GM13977 (cell line): ENCODE data around the gene BNC2.

ENCODE experiments used
- DNase-seq: peaks from one replicate; pipeline ENCODE4 v3.0.0; 2012; ENCODE audit warnings: low spot score
- in situ Hi-C: fragments of 300-500 bp; cut with MboI; formaldehyde crosslinking; loops from one replicate; pipeline ENCODE4 v1.12.0; 2022; ENCODE audit warnings: low sequenced_read_pairs, low pct_unique_long_range_greater_than_20kb, mixed read lengths, inconsistent platforms; ENCODE audit not compliant: unreplicated experiment
- TF ChIP-seq, protein P1 (sequence below): IDR thresholded peaks from 2 replicates; pipeline ENCODE4 v1.5.1; 2012; ENCODE audit warnings: mild to moderate bottlenecking, control low read depth; ENCODE audit not compliant: insufficient read depth; ENCODE audit errors: extremely low read depth, missing control alignments

The BNC2 gene

DNA sequence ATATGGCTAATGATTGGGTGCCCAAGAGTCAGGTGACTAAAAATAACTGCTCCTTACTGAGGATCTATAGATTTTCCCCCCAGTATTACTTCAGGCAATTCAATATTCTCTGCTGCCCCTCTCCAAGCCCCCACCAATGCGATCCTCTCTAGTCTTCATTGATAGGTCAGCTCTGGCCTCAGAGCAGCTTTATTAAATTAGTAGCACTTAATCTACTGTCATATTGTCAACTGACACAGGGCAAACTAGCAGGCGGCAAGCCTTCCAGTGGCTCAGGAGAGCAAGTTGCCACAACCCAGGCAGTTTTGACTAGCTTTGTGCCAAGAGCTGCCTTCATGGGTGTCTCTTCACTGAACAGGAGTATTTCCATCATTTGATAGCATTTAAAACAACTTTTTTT, 462.9 kb downstream of the BNC2 start:
- in situ Hi-C loops = no loop called here
- no peak for DNase-seq

DNA sequence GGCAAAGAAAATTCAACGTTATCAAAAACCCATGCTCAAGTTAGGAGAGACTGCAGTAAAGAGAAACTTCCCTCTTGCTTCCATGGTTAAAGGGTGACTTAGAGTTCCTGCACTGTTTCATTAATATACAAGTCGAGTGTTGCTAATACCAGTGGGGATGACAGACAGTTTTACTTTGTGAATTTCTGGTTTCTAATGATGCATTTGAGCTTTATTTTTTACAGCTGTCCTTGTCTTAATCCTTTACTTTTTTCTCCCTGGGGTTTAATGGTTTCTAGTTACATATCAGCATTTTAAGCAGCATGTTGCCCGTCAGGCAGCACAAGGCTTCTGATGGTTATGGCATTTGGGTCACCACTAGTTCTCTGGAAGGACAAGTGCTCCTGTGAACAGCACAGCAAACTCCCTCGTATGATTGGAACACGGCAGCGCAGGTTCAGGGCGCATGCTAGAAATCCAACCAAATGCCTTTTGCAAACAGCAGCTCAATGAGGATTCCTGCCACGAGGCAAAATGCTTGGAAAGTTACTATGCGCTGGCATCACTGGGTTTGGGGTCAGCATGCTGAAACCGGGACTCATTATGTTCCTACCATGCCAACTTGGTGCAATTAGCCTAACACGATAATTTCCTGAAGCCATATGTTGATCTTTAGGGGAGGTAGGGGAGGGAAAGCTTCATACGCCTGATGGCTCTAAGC, 463.8 kb downstream of the BNC2 start:
- TF ChIP-seq, protein P1, sequence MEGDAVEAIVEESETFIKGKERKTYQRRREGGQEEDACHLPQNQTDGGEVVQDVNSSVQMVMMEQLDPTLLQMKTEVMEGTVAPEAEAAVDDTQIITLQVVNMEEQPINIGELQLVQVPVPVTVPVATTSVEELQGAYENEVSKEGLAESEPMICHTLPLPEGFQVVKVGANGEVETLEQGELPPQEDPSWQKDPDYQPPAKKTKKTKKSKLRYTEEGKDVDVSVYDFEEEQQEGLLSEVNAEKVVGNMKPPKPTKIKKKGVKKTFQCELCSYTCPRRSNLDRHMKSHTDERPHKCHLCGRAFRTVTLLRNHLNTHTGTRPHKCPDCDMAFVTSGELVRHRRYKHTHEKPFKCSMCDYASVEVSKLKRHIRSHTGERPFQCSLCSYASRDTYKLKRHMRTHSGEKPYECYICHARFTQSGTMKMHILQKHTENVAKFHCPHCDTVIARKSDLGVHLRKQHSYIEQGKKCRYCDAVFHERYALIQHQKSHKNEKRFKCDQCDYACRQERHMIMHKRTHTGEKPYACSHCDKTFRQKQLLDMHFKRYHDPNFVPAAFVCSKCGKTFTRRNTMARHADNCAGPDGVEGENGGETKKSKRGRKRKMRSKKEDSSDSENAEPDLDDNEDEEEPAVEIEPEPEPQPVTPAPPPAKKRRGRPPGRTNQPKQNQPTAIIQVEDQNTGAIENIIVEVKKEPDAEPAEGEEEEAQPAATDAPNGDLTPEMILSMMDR = no peak
- DNase-seq = no peak
- in situ Hi-C loops = no loop called here

More for the DNA sequence above, 462.9 kb downstream of the BNC2 start:
- TF ChIP-seq, protein P1 = no peak

DNA sequence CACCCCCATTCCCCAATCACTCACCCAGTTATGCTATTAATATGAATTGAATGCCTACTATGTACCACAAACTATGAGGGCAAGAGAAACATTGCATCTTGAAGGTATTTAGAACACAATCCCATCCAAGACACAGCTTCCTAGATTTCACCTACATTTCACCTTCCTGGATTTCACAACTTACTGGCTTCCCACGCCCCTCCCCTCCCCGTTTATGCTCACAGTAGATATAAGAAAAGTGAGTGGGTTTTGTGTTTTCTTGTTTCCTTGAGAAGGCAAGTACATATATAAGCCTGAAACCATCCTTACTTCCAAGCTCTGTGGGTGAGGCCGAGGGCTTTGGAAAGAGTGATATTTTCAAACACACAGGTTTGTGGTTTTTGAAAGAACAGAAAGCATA, 465.0 kb downstream of the BNC2 start:
- in situ Hi-C loops = no loop called here
- DNase-seq = no peak
- TF ChIP-seq, protein P1 = no peak

DNA sequence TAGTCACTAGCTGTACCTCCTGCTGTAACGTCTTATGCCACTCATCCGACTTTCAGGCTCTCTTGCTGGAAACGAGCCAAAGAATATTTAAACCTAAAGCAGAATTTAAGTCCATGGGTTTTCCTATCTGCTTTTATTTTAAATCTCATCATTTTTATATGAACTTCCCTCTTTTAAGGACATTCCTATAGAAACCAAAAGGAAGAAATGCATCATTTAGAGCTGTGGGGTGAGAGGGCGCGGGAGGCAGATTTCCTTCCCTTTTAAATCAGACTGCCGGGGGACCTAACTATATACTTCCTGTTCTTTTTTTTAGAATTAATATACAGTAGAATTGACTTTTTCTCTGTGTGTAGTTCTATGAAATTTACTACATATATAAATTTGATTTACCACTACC, 468.8 kb downstream of the BNC2 start:
- in situ Hi-C loops = no loop called here
- DNase-seq = no peak
- TF ChIP-seq, protein P1 = no peak

DNA sequence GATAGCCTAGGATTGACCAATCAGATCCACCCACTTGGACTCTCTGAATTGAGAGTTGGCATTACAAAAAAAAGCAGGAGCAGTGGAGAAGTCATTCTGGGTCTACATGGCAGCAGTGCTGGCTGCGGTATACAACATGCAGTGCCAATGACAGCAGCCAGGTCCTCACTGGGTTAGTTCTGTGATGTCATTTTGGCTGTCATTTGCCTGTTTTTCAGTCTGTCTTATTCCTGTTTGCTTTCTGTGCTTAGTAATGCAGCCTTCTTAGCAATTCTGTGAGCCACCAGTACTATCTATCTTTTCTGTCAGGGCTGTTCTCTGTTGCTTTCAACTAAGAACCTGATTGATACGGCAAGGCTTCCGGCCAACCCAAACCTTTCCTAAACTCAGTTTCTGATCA, 471.8 kb downstream of the BNC2 start:
- in situ Hi-C loops = no loop called here
- TF ChIP-seq, protein P1 = no peak
- no peak for DNase-seq

DNA sequence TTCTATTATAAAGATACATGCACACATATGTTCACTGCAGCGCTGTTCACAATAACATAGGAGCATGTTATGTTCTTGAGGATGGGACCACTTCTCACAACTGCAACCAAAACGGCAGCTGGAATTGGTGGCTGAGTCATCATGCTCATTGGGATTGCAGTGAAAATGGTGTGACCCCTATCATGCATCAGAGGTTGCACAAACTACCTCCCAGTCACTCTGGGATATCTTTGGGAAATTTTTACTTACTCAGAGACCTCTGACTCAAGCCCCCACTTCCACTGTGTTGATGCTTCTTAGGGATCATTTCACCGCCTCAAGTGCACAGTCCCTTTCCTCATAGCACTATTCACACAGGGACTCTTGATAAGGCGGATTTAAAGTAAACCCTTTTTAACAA, 474.1 kb downstream of the BNC2 start:
- in situ Hi-C loops = no loop called here
- no peak for DNase-seq
- TF ChIP-seq, protein P1 = no peak

DNA sequence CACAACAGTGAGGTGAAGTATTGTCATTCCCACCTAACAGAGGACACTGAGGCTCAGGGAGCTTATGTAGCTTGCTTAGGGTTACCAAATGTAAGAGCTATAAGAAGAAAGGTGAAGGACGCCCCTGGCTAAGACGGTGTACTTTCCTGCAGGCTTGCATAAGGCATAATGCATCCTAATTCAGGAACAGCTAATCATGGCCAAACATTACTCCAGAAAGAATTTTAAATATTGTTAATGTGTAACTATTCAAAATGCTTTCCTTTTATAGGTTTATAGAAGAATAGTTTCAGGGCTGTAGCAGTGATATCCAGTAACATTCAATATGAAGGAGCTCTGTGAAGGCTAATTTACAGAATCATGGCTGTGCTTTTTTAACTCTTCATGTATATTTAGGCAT, 479.1 kb downstream of the BNC2 start:
- no peak for DNase-seq
- in situ Hi-C loops = no loop called here
- TF ChIP-seq, protein P1 = no peak
